GM19397 (cell line): ENCODE measurements around the gene HADHB.
"Not testable (repeated sequence)": the region's sequence is repeated elsewhere in the genome, so short reads cannot be mapped to it uniquely, and the experiment has no call there.

Experiments used
- ATAC-seq: cut with Tn5 transposase; IDR thresholded peaks from one replicate; pipeline ENCODE4 v1.9.1; 2021; ENCODE audit warnings: mild to moderate bottlenecking, moderate library complexity; ENCODE audit not compliant: unreplicated experiment

Gene HADHB

DNA sequence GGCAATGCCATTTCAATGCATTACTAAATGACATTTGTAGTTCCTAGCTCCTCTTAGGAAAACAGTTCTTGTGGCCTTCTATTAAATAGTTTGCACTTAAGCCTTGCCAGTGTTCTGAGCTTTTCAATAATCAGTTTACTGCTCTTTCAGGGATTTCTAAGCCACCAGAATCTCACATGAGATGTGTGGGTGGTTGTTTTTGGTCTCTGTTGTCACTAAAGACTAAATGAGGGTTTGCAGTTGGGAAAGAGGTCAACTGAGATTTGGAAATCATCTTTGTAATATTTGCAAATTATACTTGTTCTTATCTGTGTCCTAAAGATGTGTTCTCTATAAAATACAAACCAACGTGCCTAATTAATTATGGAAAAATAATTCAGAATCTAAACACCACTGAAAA, 45.3 kb downstream of the HADHB start:
- ATAC-seq = no peak

DNA sequence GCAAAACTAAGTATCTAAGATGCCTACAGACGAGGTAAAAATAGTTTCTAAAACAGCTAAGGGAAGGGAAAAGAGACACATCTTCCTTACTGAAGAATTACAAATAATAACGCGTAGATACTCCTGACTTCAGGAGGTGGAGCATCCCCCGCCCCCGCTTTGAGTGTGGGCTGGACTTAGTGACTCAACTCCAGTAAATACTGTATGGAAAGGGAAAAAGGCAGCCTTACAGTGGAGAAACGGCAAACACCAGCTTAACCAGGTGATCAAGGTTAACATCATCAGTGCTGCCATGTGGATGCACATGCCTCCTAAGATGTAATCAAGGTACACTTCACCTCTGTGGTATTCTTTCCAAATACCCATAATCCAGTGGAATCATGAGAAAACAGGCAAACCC, 47.9 kb downstream of the HADHB start:
- no peak for ATAC-seq

DNA sequence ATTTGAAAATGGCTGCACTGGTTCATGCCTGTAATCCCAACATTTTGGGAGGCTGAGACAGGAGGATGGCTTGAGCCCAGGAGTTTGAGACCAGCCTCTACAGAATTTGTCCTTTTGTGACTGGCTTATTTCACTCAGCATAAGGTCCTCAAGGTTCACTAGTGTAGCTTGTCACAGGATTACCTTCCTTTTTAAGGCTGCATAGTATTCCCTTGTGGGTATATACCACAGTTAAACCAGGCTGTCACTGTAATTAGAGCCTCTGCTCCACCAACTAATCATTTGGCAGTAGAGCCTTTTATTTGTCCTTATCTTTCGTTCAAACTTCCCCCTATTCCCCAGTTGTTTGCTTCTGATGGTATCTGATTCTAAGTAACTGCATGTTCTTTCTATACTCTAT, 50.8 kb downstream of the HADHB start:
- ATAC-seq = no peak

DNA sequence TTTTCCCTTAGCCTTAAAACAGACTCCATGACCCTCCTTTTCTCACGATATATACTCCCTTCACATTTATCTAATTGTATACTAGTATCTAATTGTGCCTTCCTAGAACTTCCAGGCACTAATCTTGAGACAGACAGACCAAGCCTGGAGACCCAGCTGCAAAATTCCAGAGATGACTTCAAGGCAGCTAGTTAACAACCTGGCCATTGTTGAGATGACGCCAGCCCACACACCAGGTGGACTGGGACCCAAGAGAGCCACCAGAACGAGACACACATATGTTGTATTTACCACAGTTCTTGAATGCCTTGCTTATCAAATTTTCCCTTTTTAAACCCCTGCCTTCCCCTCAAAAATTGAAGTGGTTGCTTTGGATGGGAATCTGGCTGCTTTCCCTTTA, 52.3 kb downstream of the HADHB start:
- no peak for ATAC-seq

DNA sequence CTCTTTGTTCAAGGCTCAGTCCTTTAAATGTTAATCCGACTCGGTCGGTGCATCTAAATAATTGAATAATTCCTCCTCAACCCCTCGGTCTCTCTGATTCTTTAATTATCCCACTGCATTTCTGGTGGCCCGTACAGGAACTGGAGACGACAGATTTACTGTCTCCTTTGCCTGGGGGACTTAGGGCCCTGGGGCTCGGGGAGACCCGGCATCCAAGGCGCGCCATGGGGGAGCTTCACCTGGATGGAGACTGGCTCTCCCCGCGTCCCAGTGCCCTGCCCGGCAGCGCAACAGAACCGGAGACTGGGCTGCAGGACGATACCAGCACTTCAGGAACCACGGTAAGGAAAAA, 53.5 kb downstream of the HADHB start:
- no peak for ATAC-seq

DNA sequence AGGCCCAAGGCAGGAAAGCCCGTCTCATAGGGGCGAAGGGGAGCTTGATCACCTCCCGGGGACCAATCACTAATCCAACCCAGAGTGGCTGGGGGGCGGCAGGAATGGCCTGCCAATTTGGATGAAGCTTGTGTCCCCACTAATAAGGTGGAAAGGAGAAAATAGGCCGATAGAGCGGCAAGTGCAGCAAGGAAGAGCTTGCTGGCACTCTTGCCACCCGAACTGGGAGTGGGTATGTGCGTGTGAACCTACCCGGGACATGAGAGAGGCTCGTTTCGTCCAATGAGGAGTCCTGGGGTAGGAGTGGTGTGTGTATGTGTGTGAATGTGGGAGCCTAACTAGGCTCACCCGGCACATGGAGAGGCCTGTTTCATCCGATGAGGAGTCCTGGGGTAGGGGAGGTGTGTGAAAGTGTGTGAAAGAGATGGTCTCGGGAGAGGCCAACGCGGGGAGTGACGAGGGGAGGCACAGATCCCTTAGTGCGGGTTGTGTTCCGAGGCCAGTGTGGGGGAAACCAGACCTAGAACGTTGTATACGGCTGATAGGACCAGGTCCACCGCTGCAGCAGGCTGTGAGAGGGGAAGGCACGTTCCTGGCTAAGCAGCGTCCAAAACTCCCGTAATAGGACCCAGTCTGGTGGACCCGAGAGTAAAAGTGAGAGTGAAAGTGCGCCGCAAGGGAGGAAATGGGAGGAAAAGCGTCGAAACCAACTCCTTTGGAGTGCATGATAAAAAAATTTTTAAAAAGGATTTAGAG, 54.1 kb downstream of the HADHB start:
- no peak for ATAC-seq

DNA sequence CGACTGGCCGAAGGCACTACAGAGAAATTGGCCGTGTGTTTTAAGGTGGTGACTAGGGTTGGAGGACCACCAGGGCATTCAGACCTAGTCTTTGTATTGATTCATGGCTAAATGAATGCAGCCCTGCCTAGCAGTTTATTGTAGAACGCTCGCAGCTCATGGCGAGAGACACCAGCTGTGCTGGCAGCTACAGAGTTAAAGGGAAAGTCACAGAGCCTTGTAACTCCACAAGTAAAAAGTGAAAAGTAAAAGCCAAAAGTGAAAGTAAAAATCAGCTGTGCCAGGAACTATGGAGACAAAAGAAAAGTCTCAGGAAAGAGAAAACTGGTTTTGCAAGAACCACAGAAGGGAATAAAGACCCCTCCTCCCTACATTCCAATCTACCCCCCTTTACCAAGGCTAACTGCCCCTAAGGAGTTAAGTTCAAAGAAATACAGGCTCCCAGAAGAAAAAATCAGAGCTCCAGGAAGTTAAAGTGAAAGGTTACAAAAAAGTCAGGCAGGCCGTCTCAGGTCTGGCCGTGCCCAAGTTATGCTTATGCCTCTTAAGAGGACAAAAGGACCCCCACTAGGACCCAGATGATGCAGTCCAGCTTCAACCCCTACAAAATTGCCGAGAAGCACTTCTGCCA, 54.8 kb downstream of the HADHB start:
- ATAC-seq = no peak

DNA sequence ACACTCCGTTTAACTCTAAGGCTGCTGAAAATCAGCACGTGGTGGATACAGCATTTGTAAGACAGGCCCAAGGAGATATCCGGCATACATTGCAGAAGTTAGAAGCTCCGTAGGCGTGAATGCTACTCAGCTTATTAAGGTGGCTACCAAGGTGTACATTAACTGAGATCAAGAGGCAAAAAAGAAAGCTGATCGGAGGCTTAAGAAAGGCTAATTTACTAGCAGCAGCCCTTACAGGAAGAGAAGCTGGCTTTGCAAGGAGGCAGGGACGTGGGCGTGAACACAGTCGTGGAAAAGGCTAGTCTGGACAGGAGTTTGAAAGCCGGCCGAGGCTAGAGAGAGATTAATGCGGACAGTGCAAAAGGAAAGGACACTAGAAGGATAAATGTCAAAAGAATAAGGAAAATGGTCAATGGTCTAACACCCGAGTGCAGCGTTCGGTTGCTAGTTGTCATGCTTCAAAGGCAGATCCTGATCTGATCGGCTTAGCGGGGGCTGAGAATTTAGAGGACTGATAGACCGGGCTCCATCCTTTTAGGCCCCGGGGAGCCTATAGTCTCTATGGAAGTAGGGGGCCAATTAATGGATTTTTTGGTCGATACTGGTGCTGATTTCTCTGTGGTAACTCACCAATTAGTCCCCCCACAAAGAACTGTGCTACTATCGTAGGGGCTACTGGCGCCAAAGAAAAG, 55.6 kb downstream of the HADHB start:
- ATAC-seq = no peak

DNA sequence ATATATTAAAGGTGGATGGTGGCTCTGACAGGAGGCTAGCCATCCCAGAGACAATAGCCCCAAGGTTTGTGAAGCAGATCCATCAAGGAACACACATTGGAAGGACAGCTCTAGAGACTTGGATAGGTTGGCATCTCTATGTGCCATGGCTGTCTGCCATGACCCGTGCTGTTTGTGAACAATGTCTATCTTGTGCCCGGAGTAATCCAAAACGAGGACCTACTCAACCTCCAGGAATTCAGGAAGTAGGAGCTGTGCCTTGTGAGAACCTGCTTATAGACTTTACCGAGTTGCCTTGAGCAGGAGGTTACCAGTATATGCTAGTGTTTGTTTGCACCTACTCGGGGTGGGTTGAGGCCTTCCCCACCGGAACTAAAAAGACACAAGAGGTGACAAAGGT, 58.1 kb downstream of the HADHB start:
- ATAC-seq = no peak

DNA sequence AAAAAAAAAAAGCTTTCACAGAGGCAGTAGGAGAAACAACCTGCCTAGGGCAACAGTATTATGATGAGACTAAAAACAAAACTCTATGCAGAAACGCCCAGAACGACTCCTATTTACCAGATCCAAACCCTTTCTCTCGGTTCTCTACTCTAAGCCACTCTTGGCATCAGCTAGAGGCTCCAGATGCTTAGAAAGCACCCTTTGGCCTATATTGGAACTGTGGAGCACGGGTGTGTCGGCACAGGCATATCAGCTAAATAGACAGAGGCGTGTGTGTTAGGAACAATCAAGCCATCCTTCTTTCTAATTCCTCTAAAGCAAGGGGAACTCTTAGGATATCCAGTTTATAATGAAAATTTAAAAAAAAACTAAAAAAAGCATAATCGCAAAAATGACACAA, 60.4 kb downstream of the HADHB start:
- ATAC-seq = not testable (repeated sequence)

DNA sequence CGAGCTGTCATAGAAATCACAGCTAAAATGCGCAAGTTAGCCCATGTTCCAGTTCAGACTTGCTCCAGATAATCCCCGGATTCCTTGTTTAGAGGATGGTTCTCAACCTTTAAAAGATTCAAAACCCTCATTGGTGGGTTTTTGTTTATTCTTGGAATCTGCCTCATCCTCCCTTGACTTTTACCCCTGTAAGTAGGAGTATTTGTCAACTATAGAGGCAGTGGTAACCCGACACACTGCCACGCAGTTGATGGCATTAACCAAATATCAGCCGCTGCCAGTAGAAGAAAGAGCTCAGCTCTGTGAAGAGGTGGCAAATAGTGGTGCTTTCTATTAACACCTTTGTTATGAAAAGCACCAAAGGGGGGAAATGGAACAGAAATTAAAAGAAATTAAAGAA, 60.8 kb downstream of the HADHB start:
- ATAC-seq = no peak

DNA sequence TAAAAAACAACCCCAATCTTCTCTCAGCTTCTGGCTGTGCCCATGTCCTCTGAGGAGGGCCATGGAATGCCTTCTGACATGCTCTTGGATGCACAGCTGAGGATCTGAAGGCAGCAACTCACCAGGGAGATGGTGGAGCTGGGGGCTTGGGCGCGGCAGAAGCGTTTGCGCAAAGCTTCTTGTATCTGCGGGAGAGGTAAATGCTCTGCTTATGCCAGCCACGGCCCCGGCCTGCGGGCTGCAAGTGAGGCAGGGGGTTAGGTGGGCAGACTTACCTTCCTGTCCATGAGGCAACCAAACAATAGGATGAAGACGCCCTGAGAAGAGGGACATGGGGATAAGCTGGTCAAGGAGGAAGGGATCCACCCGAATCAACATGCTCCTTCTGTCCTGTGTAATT, 65.2 kb downstream of the HADHB start:
- no peak for ATAC-seq

DNA sequence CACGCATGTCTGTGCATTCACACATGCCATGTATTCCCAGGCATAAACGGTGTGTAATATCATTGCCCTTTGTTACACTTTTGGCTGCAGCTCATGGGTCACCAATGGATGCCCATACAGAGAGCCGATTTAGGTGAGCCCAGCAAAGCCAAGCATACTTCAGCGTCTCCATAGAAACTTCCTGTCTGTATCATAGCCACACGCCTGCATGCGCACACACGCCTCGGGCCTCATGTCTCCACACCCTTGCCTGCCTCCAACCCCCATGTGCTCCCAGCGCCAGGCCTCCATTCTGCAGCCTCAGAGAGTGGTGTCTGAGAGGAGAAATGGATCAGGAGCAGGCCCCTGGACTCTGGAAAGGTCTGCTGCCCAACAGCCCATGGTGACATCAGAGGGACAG, 67.7 kb downstream of the HADHB start:
- ATAC-seq = no peak

DNA sequence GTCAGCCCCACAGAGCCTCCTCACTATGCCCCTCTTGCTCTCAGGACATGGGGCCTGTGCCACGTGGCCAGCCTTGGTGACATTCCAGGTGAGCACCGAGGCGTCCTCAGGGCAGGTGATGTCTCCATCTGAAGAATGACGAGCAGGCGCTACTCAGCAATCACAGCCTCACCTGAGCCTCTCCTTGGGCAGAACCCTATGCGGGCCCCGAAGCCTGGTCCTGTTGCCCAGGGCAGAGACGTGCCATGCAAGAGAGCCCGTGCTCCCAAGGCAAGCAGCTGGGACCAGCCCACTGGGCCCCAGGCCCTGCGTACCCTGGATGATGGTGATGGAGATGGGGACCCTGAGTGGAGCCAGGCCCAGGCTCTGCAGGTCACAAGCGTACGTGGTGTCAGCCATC, 68.7 kb downstream of the HADHB start:
- no peak for ATAC-seq

DNA sequence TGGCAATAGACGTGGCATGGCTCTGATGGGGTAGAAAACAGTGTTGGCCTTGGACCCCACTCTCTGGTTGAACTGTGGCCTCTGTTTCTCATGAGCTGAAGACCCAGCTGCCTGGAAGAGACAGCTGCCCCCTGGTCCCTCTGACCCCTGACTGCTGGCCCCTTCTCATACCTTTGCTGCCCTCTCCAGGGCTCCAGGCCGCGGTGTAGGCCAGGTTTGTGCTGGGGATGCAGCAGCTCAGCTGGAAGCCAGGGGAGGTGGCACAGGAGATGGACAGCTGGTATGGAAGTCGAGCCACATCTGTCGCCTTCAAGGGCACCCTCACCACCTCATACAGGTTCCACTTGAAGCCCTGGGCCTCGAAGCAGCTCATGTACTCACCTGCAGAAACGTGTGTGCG, 69.5 kb downstream of the HADHB start:
- ATAC-seq = no peak

DNA sequence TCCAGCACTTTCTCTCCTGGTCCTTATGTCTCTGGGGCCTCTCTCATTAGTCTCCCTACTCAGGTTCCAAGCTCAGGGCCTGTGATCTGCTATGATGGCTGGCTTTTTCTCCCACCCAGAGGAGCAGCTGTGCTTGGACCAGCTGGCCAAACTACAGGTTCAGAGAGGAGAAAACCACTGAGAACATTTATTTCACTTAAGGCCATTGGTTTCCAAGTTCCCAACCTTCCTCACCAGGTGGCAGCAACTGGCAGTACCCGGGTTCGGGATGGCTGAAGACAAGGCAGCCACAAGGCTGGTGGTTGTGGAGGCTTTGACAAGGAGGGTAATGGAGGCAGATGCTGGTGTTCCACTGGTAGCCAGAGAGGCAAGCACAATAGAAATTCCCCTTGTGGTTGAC, 71.3 kb downstream of the HADHB start:
- ATAC-seq = no peak

DNA sequence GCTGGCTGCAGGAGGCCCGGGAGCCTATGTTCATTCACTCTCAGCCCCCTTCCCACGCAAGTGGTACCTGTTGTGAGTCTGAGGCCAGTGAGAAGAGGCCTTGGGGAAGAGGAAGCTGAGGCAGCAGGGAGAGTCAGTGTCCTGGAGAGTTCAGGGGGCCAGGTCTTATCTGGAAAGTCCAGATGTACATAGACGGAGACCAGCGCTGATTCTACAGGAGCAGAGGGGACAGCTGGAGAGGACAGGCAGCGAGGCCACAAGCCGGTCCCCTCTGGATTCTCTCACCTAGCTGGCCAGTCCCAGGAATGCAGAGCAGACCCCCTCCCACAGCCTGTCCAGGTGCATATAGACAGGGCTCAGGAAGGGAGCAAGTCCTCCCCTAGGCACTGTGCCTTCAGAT, 72.1 kb downstream of the HADHB start:
- ATAC-seq = no peak

DNA sequence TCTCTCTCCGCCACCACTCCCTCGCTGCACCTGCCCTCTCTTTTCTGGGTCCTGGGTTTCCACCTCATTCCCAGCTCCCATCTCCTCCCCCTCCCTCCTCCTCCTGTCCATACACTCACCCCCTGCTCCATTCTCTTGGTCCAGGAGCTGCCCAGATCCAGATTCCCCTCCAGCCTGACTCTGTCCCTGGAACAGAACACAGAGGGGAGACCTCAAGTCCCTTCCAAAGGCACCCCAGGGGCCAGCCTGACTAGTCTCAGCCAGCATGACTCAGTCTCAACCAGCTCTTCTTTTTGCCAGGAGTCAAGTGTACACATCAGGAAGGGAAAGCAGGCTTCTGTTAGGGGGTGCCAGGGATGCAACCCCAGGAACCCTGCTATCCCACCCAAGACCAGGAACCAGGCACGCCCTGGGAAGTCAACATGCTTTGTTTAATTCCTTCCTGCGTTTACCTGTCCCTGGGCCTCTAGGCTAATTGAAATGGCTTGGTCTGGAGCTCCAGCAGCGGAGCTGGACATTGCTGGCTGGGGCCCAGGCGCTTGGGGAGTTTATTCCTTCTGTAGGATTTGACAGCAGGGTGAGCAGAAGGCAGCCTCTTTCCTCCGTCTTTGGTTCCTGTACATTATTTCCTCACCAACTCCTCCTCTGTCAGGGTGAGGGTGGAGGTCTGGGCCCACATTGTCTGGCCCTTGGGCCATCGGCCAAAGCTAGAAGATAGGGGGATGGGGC, 72.8 kb downstream of the HADHB start:
- ATAC-seq = no peak

DNA sequence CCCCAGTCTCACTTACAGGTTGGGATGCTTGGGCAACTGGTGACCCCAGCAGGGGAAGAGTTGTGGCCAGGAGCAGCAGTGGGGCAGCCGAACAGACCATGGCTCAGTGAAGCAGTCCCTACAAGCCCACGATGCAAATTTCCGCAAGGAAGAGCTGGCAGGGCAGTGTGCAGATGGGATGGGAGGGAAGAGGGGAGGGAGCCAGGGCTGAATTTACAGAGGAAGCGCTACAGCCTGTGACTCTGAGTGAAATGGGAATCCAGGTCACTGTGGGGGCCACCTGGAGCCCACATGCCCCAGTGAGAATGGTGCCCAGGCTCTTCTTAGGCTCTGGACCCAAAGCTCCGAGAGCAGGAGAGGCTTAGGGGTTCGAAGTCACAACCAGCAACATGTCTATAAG, 74.2 kb downstream of the HADHB start:
- no peak for ATAC-seq

DNA sequence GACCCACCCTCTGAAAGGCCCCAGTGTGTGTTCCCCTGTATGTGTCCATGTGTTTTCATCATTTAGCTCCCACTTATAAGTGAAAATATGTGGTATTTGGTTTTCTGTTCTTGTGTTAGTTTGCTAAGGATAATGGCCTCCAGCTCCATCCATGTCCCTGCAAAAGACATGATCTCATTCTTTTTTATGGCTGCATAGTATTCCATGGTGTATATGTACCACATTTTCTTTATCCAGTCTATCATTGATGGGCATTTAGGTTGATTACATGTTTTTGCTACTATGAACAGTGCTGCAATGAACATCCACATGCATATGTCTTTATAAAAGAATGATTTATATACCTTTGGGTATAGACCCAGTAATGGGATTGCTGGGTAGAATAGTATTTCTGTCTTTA, 79.7 kb downstream of the HADHB start:
- not testable (repeated sequence) for ATAC-seq

DNA sequence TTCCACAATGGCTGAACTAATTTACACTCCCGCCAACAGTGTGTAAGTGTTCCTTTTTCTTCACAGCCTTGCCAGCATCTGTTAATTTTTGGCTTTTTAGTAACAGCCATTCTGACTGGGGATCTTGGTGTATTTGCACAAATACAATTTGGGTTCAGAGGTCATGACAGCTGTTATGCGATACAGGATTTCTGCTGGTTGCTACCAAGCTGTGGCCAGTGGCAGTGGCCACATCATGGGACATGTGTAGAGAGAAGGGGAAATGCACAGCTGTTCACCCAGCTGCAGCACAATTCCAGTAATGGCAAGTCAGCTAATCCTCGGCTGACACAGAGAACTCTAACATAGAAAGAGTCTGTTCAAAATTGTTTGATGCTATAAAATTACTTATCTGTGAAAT, 80.2 kb downstream of the HADHB start:
- ATAC-seq = no peak

DNA sequence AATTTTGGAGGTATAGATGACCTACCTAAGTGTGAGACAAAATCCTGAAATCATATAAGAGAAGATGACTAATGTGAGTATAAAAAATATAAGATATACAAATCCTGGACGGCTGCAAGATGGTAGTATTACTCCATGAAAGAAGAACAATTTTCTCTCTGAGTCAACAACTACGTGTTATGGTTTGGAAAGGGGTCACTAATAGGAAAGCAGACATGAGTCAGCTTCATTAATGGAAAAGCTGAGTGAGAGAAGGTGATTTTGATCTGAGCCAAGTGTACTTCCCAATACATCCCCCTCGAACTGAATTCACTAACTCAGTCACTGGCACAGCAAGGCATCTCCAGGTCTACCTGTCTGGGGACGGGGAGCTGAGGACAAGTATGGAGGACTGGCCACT, 81.1 kb downstream of the HADHB start:
- no peak for ATAC-seq
